Tibial artery (tissue), 4 donors: Measurements from ENCODE around the gene NPR3.

Source experiments
- DNase-seq, 2 donors: peaks; one replicate each; pipeline ENCODE4 v3.0.0-alpha.2; 2019
- H3K27ac ChIP-seq, 2 donors: fragments of 200-600 bp; sonication (generic) in 1 of 2; 1 replicate in 1 of 2; 2 replicates in 1 of 2; pipeline ENCODE4 v1.5.1; 2018 to 2019; ENCODE audit warnings: mild to moderate bottlenecking in 1 of 2
- H3K27me3 ChIP-seq, 2 donors: fragments of 200-600 bp; sonication (generic) in 1 of 2; one replicate each; pipeline versions ENCODE4 v1.5.1 to v1.6.0; 2016 to 2019
- H3K36me3 ChIP-seq, 3 donors: fragments of 200-600 bp; sonication (generic) in 2 of 3; one replicate each; pipeline ENCODE4 v1.5.1; 2016 to 2019; ENCODE audit warnings: mild to moderate bottlenecking in 2 of 3
- H3K4me1 ChIP-seq, 4 donors: fragments of 200-600 bp; sonication (generic) in 2 of 4; 1 replicate in 3 of 4; 2 replicates in 1 of 4; pipeline ENCODE4 v1.5.1; 2016 to 2019
- H3K4me3 ChIP-seq, 2 donors: fragments of 200-600 bp; sonication (generic) in 1 of 2; 1 replicate in 1 of 2; 2 replicates in 1 of 2; pipeline ENCODE4 v1.5.1; 2018 to 2019; ENCODE audit warnings: mild to moderate bottlenecking in 2 of 2
- H3K9me3 ChIP-seq, 3 donors: fragments of 200-600 bp; sonication (generic) in 1 of 3; one replicate each; pipeline ENCODE4 v1.5.1; 2016 to 2019
- CTCF ChIP-seq, 2 experiments: fragments of 200-600 bp in 1 of 2; fragments of 450-650 bp in 1 of 2; IDR thresholded peaks; one replicate each; pipeline ENCODE4 v1.5.1; 2017 to 2019; ENCODE audit warnings: antibody characterized with exemption in 2 of 2, mild to moderate bottlenecking in 1 of 2, moderate library complexity in 1 of 2
- intact Hi-C: fragments of 100-400 bp; cut with DNase I; formaldehyde crosslinking; loops from one replicate; pipeline ENCODE4 v1.15.0; 2023; ENCODE audit warnings: low total_unique reads

Gene NPR3

GRCh38 chr5:32703957-32704356 is 7.2 kb upstream of the NPR3 start:
- intact Hi-C loops, result loop anchor here (10.0 kb wide), 3 partner anchors 211 to 721 kb away; no protein-coding TSS in a partner anchor
- TF ChIP-seq CTCF (IDR thresholded peaks at IDR 0.05), result no peak

GRCh38 chr5:32707418-32707997 is 3.6 kb upstream of the NPR3 start:
- Histone ChIP-seq H3K4me1 (peaks cover 0 to 12% (median 2%) of the 10 kb centered on the region in 4 donors), H3K27ac (no peak overlapping the region), H3K4me3 (no peak overlapping the region), H3K36me3 (no peaks in the 10 kb centered on the region), H3K27me3 (no peaks in the 10 kb centered on the region), H3K9me3 (no peaks in the 10 kb centered on the region)
- intact Hi-C loops, result loop anchor here (10.0 kb wide), 3 partner anchors 207 to 717 kb away; no protein-coding TSS in a partner anchor
- DNase-seq, result no peak
- TF ChIP-seq CTCF (IDR thresholded peaks at IDR 0.05), result peak; percentile 52 to 58

More at GRCh38 chr5:32703957-32704356, 7.2 kb upstream of the NPR3 start:
- Histone ChIP-seq H3K36me3 (no peaks in the 10 kb centered on the region), H3K27me3 (no peaks in the 10 kb centered on the region), H3K4me1 (peaks cover 0 to 5% (median 0%) of the 10 kb centered on the region in 4 donors), H3K4me3 (no peak overlapping the region), H3K27ac (no peak overlapping the region), H3K9me3 (no peaks in the 10 kb centered on the region)
- DNase-seq, result no peak

GRCh38 chr5:32708949-32709348 is 2.2 kb upstream of the NPR3 start:
- Histone ChIP-seq H3K27ac (peak overlapping the region; percentile 77 to 95), H3K4me3 (no peak overlapping the region), H3K27me3 (no peaks in the 10 kb centered on the region), H3K4me1 (peaks cover 0 to 23% (median 2%) of the 10 kb centered on the region in 4 donors), H3K36me3 (no peaks in the 10 kb centered on the region), H3K9me3 (no peaks in the 10 kb centered on the region)
- DNase-seq, result no peak
- intact Hi-C loops, result loop anchor here (10.0 kb wide), 3 partner anchors 206 to 716 kb away; no protein-coding TSS in a partner anchor
- TF ChIP-seq CTCF (IDR thresholded peaks at IDR 0.05), result no peak

- H3K4me3 ChIP-seq, result peak overlapping the region; percentile 76 to 78
- H3K27ac ChIP-seq, result peak overlapping the region; percentile 77 to 95
- intact Hi-C loops, result loop anchor here (5.0 to 10.0 kb wide), 5 partner anchors 52 to 715 kb away; no protein-coding TSS in a partner anchor
- H3K27me3 ChIP-seq, result no peaks in the 10 kb centered on the region
- peak; percentile 75 to 78 for TF ChIP-seq CTCF (IDR thresholded peaks at IDR 0.05)
- H3K9me3 ChIP-seq, result no peaks in the 10 kb centered on the region
- peak; percentile 59 to 87 for DNase-seq
- peaks cover 0 to 25% (median 7%) of the 10 kb centered on the region in 4 donors for H3K4me1 ChIP-seq
- no peaks in the 10 kb centered on the region for H3K36me3 ChIP-seq
Observed at GRCh38 chr5:32709750-32710549, 1.2 kb upstream of the NPR3 start.

- Histone ChIP-seq H3K9me3 (no peaks in the 10 kb centered on the region), H3K27me3 (no peaks in the 10 kb centered on the region), H3K36me3 (no peaks in the 10 kb centered on the region), H3K4me1 (peaks cover 0 to 26% (median 13%) of the 10 kb centered on the region in 4 donors), H3K4me3 (peak overlapping the region; percentile 76 to 78), H3K27ac (peak overlapping the region; percentile 77 to 95)
- TF ChIP-seq CTCF (IDR thresholded peaks at IDR 0.05), result no peak
- DNase-seq, result no peak
- intact Hi-C loops, result loop anchor here (5.0 kb wide), 2 partner anchors 51 to 141 kb away; no protein-coding TSS in a partner anchor
Observed at GRCh38 chr5:32711362-32711680, 200 bp downstream of the NPR3 start.
